SIG-M5 (cell line): Measurements from ENCODE around the gene PPP1R15B.

Experiments
- DNase-seq: peaks from one replicate; lab custom pipeline; 2025; lab: John Stamatoyannopoulos, UW

Gene PPP1R15B

DNA sequence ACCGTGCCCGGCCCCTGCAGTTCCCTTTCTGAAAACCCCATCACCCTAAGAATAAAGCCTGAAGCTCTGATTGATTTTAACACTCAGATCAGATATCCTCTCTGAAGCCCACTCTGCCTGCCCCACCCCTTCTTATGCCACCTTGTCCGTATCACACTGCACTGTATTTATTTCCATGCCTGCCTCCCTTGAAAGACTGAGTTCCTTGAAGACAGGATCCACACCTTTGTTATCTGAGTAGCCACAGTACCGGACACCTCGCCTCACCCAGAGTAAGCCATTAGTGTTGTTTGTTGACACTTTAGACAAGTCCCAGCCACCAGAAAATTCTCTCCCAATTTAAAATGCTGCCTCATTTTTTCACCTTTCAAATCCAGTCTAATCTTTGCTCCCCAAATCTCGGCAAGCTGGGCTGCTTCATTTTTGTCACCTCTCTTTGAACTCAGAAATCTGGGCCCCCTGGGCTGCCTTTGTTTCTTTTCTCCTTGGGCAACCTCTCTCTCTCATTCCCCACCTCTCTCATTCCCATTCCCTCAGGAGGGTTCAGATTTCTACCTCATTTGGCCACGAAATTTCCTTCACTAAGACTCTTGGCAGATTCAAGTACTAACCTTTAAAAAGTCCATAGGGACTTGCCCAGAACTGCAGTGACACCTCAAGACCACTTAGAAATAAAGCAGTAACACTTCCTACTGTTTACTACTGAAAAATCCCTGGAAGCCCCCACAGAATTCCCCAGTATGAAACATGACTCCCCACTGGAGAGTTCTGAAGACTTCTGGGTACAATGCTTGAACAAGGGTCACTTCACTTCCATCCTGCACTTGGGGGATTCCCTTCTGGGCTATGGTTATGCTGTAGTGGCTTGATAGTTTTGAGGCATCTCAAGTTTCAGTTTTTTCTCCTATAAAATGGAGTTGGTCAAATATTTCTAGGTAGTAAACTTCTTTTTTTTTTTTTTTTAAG is 8.7 kb upstream of the PPP1R15B start:
- DNase-seq = no peak

DNA sequence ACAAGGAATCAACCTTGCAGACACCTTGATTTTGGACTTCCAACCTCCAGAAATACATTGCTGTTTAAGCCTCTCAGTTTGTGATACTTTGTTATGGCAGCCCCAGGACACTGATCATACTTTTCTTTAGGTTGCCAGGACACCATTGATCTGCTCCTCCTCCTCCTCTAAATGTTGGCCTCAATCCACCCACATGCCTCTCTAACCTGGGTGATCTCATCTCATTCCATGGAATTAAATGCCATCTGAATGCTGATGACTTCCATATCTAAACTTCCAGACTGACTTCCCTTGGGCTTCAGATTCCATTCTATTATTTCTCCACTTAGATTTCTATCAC is 7.4 kb upstream of the PPP1R15B start:
- DNase-seq = no peak

DNA sequence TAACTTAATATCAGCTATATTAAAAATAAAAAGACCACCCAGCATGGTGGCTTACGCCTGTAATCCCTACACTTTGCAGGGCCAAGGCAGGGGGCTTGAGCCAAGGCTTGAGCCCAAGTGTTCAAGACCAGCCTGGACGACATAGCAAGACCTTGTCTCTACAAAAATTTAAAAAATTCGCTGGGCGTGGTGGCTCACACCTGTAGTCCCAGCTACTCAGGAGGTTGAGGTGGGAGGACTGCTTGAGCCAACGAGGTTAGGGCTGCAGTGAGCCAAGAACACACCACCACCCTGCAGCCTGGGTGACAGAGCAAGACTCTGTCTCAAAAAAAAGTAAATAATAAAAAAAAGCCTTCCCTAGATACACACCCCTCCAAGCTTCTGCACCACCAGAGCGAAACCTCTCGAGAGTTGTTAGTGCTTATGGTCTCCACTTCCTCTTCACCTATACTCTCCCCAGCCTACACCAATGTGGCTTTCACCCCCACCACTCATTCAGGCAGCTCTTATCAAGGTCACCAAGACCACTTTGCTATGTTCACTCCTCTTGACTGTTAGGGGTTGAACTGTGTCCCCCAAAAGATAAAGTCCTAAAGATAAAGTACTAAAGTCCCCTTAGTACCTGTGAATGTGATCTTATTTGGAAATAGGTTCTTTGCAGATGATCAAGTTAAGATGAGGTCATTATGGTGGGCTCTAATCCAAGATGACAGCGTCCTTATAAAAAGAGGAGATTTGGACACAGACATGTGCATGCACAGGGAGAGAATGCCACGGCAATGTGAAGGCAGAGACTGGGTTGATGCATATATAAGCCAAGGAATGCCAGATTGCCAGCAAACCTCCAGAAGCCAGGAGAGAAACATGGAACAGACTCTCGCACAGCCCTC is 6.8 kb upstream of the PPP1R15B start:
- DNase-seq = no peak

DNA sequence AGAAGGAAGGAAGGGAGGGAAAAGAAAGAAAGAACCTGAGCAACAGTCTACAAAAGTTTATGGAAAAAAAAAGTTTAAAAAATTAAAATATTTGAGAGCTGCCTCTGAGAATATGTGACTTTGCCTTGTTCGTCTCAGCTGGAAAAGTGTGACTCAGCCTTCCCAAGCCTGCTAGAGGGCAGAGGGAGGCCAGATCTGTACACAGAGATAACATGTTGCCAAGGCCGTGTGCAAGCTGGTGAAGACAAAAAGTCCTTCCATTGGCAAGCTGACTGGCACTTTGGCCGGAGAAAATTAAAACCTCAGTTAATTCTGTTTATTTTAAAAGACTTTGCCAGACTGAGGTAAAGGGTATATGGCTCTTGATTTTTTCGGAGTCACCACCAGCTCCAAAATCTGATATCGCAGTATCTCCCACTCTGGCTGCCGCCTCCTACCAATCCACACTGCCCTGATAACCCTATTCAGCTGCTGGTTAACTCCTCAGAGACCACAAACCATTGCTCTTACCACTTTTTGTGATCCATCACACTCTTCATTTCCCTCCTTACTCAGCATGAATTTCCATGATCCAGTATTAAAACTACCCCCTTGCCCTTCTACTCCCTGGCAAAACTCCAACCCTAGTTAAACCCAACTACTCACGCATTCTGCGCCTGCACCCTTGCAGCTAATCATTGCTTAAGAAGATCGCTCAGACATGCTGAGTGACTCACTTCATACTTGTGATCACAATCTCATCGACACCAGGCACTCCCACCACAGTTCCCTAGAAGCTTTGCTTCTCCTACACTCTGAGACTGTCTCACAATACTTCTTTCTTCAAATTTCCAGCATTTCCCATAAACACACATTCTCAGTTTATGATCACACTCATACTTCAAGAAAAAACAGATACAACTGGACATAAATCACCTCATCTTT is 5.7 kb upstream of the PPP1R15B start:
- DNase-seq = peak; percentile 85

DNA sequence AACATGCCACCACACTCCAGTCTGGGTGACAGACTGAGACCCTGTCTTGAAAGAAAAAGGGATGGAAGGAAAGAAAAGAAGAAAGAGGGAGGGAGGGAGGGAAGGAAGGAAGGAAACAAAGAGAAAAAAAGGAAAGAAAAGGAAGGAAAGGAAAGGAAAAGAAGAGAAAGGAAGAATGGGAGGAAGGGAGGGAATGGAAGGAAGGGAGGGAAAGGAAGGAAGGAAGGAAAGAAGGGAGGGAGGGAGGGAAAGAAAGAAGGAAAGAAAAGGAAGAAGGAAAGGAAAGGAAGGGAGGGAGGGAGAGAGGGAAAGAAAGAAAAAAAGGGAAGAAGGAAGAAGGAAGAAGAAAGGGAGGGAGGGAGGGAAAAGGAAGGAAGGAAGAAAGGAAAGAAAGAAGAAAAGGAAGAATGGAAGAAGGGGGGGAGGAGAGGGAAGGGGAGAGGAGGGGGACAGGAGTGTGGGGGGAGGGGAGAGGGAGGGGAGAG is 5.0 kb upstream of the PPP1R15B start:
- no peak for DNase-seq

DNA sequence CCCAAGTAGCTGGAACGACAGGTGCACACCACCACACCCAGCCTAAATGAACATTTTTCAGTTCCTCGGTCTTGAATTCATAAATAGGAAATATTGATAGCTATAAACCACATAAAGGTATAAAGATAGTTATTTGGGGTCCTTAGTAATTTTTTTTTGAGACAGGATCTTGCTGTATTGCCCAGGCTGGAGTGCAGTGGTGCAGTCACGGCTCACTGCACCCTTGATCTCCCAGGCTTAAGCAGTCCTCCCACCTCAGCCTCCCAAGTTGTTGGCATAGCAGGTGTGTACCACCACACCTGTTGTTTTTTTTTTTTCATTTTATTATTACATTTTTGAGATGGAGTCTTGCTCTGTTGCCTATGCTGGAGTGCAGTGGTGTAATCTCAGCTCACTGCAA is 3.7 kb upstream of the PPP1R15B start:
- no peak for DNase-seq

DNA sequence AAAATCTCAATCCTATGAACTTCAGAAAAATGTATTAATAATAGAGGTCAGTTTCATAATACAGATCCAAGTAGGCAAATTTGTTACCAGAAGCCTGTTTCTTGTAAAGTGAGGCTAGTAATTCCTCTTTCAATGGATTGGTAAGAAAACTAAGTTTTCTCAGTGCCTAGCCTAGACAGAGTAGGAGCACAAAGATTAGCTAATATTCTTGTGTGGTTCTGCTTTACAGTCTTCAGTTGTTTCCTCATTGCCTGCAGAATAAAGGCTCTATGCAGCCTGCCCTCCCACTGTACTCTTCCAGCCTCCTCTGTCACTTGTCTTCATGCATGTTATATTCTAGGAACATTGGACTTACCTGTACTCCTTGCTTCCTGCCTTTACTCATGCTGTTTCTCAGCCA is 2.4 kb upstream of the PPP1R15B start:
- peak; percentile 47 for DNase-seq

DNA sequence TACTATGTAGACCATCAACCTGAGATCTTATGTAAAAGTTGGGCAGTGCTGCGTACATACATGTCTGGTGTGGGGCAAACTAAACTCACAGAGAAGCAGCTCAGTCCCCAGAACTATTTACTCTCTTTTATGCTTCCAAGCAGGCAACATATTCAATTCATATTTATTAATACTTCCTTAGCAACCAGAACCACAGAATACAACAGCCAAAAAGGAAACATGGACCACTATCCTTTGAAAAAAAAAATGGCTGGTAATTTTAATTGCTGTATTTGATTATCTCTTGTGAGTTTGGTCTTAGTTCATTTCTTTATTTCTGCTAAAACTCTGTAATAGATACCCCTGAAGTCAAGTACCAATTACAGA is 1.5 kb upstream of the PPP1R15B start:
- no peak for DNase-seq

DNA sequence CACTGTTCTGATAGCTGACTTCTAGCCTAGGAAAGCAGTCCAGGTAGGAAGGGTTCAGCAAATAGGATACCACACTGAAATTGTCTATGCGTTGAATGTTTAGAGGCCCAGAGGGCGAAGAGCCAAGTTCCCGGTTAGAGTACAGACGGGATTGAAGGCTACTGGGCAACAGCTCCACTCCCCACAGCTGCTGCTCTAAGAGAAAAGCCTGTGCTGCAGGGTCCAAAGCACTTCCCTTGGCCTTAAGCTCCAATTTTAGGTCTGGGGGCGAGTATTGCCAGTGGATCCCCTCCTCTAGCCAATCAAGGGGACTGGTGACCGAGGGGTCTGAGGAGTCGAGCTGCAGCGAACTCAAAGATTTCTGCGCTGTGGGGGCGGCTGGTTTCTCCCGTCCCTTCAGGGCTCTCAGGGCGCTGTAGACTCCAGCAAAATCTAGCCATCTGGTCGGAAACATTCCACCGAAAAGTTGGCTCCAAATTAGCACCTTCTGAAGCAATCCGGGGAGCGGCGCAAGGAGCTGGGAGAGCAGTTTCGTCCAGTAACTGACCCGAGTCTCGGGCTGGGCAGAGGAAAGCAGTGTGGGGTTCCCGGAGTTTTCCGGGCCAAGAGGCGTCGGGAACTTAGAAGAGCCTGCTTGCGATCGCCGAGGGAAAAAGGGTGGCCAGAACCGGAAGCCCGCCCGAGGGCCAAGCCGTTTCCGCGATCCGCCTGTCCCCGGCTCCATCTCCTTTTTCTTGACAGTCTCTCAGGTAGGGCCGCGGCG is 748 bp downstream of the PPP1R15B start:
- DNase-seq = no peak

DNA sequence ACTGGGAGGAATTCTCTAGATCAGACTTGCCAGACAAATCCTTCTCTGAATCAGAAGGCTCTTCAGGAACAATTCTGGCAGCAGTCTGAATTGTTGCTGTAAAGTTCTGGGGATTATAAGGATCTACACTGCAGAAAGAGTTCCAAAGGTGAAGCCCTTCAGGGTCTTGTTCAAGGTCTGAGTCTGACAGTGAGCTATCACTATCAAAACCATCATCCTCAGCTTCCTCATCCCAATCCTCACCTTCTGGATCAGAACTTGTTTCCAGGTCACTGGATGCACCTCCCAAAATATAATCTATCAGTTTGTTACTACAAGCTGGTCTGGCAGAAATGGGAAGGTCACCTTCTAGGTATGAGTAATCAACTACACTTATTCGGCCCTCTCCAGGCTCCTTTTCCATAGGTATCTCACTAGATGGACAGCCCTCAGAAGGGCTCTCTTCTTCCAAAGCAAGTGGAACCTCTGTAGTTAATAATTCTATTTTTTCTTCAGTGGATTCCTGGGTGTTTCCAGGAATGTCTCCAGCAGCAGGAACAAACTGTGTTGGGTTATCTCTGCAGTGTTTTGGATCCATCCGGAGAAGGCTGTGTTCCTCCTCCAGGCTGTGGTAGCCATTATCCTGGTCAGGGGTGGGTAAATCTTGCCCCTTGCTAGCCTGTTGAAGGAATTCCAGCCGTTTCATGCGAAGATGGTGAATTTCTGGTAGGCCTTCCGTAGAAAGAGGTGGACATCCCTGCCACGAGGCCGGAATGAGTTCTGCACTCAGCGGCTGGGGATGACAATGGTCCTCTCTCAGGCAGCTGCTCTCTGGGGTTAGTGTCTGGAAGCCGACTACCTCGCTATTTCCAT is 1.6 kb downstream of the PPP1R15B start:
- no peak for DNase-seq

DNA sequence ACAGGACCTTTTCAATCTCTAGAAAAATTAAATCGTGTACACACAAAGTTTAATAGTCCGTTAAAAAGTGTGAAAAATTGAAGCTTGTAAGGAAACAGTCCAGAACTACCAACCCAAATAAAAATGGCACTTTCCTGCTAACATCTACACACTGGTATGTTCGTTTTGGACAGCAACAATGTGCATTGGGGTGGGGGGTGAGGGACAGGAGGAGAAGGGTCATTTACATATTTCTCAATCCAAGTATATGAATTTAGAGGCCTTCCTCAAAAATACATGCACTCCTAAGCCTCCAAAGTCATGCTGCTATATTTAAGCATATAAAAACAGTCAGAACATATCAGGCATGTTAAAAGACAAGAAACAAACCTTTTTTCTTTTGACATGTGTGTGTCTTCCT is 2.5 kb downstream of the PPP1R15B start:
- DNase-seq = no peak

DNA sequence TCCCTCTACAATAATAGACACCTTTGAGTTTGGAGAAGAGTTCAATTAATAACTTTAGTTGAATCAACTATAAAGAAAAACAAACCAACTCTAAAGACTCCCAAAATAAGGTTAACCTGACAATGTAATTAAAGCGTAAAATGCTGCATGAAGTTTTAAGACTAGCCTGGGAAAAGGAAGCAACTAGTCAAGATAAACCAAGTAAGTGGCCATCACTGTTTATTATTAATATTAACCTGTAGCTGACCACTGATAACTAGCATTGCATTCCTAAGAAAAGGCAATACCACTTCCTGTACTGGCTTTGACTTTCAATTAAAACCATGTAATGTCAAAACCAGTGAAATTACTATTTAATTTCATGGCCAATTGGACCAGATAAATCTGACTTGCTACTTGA is 3.0 kb downstream of the PPP1R15B start:
- no peak for DNase-seq

DNA sequence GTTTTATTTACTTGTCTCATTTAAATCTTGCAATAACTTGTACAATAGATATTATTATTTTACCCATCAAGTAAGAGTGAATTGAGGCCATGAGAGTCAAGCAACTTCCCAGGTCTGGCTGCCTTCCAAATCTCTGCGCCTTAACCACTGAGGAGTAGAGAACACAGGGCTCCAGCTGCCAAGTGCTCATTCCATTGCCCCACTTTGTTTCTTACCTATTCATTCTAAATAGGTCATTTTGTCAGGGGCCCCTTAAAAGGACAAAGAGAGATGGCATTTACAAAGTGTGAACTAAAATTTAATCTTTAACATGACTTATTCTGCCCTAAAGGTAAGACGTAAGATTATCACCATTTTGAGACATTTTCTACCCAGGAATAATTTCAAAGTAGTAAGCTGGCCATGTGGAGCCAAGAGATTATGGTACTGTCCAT is 3.5 kb downstream of the PPP1R15B start:
- no peak for DNase-seq

DNA sequence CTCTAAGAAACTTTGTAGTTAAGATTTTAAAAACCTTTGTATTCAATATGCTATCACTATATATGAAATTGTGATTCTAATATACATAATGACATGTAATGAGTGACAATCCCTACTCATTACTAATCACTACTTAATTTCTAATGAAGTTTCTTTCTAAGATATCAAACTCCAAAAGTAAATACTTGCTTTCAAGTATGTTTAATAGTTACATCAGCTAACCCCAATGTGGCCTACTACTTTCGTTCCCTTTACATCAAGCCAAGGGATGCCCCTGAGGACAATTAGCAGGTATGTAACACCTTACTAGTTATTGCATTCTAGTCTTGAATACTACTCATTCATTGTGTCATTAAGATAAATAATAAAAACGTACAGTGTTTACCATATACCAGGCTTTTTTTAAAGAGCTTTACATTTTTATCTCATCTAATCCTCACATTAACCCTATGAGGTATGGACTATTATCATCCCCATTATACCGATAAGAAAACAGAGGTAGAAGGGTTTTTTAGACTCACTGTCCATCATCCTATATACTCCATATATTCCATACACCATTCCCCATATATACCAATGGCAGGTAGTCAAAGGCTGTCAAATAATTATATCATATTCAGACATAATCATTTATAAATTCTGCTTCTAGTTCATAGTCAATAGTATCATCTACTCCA is 4.2 kb downstream of the PPP1R15B start:
- no peak for DNase-seq

DNA sequence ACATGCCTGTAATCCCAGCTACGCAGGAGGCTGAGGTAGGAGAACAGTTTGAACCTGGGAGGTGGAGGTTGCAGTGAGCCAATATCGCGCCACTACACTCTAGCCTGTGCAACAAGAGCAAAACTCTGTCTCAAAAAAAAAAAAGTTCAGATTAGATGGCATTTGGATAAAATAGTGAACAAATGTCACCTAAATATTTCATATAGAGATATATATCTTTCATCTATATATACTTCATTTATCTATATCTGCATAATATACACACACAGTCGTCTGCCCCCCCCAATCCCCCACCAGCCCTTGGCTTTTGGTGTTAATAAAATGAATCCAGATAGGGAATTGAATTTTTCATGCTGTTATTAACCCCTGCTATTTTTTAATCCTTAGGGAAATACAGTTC is 5.0 kb downstream of the PPP1R15B start:
- DNase-seq = no peak

DNA sequence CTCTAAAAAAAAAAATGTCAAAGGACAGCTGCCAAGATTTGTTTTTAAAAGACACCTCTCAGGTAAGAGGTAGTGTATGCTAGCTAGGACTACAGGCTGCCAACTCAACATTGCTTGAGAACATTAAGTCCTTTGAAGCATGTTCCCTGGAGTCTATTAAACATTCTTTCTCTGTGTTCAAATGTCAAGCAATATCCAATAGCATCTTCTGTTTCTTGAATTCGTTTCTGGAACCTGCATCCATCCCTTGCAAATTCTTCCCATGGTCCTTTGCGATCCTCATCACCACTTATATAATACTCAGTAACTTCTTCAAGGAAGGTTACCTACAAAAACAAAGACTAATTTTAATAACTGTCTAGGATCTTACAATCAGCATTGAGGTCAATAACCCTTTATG is 5.6 kb downstream of the PPP1R15B start:
- DNase-seq = no peak

DNA sequence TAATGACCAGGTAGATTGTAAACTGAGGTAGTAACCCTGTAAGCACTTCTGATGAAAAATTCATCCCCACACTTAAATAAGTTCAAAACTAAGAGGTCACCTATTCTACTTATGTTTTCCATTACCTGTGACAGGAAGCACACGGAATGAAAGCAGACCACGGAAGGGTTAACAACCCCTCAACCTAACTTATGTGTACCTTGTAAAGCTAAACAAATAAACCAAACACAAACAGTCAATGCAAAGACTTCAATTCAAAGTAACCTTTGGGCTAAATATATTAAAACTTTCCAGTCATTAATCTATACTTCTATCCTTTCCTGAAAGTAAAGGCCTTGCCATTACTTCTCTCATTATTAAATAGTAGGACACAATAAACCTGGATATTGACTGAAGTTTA is 7.0 kb downstream of the PPP1R15B start:
- no peak for DNase-seq

DNA sequence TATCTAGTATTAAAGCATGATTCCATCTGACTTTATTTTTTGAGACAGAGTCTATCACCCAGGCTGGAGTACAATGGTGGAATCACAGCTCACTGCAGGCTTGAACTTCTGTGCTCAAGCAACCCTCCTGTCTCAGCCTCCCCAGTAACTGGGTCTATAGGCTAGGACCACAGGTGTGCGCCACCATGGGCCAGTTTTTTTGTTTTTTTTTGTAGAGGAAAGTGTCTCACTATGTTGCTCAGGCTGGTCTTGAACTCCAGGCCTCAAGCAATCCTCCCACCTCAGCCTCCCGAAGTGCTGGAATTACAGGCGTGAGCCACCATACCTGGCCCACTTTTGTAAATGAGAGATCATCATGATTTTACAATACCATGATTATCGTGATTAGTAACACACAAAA is 9.2 kb downstream of the PPP1R15B start:
- DNase-seq = no peak

DNA sequence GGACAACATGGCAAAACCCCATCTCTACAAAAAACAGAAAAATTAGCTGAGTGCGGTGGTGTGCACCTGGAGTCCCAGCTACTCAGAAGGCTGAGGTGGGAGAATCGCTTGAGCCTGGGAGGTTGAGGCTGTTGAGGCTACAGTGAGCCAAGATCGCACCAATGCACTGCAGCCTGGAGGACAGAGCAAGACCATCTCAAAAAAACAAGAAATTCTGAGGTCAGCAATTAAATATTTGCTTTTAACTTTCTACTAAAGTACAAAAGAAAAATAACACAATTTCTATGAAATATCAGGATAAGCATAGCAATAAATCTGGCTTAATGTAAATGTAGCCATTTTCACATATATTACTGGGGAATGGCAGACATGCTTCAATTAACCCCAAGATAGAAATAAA is 9.9 kb downstream of the PPP1R15B start:
- DNase-seq = no peak
